GM21447 (cell line): Measurements from ENCODE around the gene SUPT4H1.

Experiments
- ATAC-seq: cut with Tn5 transposase; IDR thresholded peaks from one replicate; pipeline ENCODE4 v1.9.1; 2021; ENCODE audit not compliant: unreplicated experiment

Gene SUPT4H1

DNA sequence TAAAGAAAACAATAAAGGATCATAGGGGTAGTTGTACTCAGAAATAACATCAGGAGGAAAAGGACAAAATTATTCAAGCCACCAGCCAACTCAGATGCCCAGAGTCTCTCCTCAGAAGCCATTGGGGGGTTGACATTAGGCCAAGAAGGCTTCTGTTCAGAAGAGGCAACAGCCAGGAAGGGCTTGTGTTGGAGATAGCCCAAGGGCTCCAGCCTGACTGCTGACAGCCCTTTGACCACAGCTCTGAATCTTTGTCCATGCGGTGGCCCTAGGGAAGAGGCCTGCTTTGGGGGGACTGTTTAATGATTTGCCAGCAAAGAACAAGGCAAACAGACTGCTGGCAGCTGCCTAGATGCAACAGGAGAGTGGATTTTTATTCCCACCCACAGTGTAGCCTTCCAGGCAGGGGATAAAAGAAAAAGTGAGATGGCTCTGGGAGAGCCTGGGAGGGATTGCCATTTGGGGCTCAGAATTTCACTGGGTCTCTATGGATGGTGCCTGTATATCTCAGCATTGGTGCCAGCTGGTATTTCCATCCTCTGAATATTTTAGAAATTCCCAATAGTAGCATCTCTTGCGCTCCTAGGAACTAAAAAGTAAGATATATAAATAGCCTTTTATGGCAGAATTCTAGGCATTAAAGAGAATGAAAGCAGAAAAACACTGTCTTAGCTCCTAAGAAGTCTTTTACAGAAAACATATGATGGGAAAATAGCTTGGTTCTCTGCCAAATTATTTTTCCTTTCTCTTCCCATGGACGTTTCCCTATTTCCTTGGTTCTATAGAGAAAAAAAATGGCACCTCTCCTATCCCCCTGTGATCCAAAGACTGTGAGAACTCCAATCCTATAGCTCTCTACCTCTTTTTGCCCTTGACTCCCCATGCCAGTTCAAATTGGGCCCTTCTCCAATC is 29.4 kb upstream of the SUPT4H1 start:
- ATAC-seq: no peak

- no peak for ATAC-seq
These were observed 28.5 kb upstream of the SUPT4H1 start for GRCh38 chr17:58380207-58381123.

- no peak for ATAC-seq
These were observed 27.5 kb upstream of the SUPT4H1 start for GRCh38 chr17:58379511-58379824.

GRCh38 chr17:58378733-58379510 is 26.9 kb upstream of the SUPT4H1 start:
- ATAC-seq: no peak

DNA sequence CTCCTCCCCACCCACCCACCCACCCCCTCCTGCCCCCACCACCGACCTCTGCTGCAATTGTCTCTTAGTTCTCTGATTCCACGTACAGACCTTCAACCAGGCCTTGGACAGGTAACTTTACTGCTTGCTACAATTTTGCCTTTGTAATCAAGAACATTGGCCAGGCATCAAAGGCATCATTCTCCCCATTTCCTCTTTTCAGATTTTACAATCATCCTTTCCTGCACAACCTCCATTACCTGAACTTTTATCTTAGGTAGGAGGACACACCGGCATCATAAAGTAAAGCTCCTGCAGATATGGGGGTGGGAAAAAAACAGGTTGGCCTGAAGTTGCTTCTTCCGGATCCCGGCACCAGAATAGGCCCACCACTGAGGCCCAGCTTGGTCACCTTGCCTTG is 25.7 kb upstream of the SUPT4H1 start:
- ATAC-seq: no peak

DNA sequence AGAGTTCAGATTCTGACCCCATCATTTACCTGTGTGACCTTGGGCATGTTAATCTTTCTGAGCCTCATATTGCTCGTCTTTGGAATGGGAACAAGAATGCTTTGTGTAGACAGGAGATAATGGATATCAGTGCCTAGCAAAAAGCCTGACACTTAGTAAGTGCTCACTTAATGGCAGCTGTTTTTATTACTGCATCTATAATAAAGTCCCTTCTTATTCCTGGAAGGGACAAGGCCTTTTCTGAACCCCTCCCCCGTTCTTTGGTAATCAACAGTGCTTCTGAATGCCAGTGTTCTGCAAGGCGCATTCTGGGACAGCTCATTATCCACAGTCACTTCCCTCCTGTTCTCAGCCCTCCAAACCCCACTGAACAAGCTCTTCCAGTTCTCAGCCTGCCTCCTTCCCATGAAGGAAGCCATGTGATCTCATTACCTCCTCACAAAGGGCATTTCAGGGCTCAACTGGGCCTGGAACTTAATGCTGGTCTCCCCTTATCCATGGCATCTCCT is 25.1 kb upstream of the SUPT4H1 start:
- ATAC-seq: no peak

- ATAC-seq: no peak
These were observed 24.5 kb upstream of the SUPT4H1 start for GRCh38 chr17:58376472-58377000.

DNA sequence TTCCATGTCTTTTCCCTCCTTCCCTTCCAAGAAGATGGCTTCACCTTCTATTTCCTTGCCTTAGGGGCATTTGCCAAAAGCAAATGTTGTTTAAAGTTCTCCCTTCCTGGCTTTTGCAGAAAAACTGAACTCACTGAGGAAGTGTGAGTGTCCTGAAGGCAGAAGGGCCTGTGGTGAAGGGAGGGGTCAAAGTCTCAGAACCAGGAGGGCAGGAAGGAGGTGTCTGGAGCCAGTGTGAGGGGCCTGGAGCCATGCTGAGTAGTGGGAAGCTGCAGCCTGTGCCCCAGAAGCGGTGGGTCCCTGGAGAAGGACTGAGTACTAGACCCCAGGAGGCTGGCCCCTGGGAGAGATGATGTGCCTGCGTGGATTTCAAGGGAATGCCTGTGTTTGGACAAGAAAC is 23.8 kb upstream of the SUPT4H1 start:
- no peak for ATAC-seq

DNA sequence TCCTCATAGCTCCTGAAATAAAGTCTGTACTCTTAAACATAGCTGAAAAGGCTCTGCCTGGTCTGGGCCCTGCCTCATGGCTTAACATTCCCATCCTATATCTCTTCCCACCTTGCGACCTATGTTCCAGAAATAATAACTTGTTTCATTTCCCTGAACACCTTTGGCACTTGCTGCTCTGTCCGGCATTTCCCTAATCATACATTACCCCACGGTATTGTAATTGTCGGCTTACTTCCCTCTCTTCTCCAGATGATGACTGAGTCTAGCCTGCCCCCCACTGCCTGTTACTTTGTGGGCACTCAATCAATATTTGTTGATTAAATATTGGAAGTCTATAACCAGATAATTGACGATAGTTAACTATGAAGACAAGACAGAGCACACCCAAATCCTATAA is 23.3 kb upstream of the SUPT4H1 start:
- ATAC-seq: no peak

- no peak for ATAC-seq
These were observed 21.9 kb upstream of the SUPT4H1 start for GRCh38 chr17:58373923-58374322.

DNA sequence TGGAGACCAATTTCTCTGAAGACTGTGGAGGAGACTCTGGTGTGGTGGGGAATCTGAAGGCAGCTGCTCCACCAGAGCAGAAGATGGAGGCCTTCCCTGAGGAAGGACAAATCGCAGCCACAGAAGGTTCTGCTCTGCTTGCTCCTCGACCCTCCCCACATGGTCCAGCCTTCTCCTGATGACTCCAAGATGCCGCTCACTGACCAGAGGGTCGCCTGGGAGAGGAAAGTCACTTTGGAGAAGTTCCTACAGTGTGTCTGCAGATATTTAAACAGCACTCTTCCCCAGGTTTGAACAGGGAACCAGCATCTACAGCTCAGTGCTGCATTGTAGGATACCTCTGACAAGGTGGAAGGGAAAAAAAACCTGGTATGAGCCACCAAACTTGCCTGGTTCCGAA is 21.0 kb upstream of the SUPT4H1 start:
- ATAC-seq: no peak

- no peak for ATAC-seq
These were observed 19.4 kb upstream of the SUPT4H1 start for GRCh38 chr17:58371300-58371950.

GRCh38 chr17:58370716-58371115 is 18.7 kb upstream of the SUPT4H1 start:
- no peak for ATAC-seq

GRCh38 chr17:58370309-58370708 is 18.3 kb upstream of the SUPT4H1 start:
- ATAC-seq: no peak

GRCh38 chr17:58369214-58370031 is 17.4 kb upstream of the SUPT4H1 start:
- ATAC-seq: no peak

GRCh38 chr17:58368860-58369213 is 16.8 kb upstream of the SUPT4H1 start:
- ATAC-seq: no peak

DNA sequence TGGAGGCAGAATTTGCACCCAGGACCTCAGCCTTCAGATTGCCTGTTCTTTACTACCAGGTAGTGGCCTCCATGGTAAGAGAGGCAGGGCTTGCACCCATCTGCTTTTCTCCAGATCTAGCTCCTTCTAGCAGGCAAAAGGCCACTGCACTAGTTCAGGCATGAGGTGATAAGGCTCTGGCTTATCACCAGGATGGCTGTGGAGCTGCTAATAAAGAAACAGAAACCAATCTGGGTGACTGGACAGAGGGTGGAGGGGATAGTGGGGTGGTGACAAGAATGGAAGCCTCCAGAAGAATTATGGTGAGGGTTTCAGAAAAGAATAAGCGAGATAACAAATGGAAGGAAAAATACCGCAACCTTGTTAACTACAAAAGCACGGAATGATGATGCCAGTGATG is 15.5 kb upstream of the SUPT4H1 start:
- no peak for ATAC-seq

GRCh38 chr17:58365980-58366595 is 14.1 kb upstream of the SUPT4H1 start:
- ATAC-seq: no peak
